Cardiac muscle cell (in vitro differentiated cells and primary cell): Measurements from ENCODE around the gene DUSP14. TPM values are rescaled to one million over a fixed set of nuclear protein-coding genes. Genes with fewer than 3 reads are reported as not detected.

Source experiments
- DNase-seq, 2 donors: peaks; one replicate each; pipeline versions ENCODE4 v3.0.0 to v3.0.0-alpha.2; 2010 to 2017; ENCODE audit warnings: low read depth in 1 of 2, low spot score in 1 of 2
- H3K27ac ChIP-seq: fragments of 200-600 bp; sonication (generic); 2 replicates; pipeline ENCODE4 v1.5.1; 2016
- H3K27me3 ChIP-seq: fragments of 200-600 bp; sonication (generic); 2 replicates; pipeline ENCODE4 v1.6.0; 2016; ENCODE audit warnings: control low read depth
- H3K36me3 ChIP-seq: fragments of 200-600 bp; sonication (generic); 2 replicates; pipeline ENCODE4 v1.5.1; 2016; ENCODE audit warnings: control low read depth
- H3K4me1 ChIP-seq: fragments of 200-600 bp; sonication (generic); 2 replicates; pipeline ENCODE4 v1.8.1; 2017; ENCODE audit warnings: low read depth, mild to moderate bottlenecking, mixed run types
- H3K4me3 ChIP-seq: fragments of 200-600 bp; sonication (generic); 2 replicates; pipeline ENCODE4 v1.5.1; 2016; ENCODE audit warnings: mild to moderate bottlenecking
- H3K9me3 ChIP-seq: fragments of 200-600 bp; sonication (generic); 2 replicates; pipeline ENCODE4 v1.5.1; 2017; ENCODE audit warnings: low read depth, mild to moderate bottlenecking, control low read depth
- polyA plus RNA-seq: library from polyadenylated mRNA; unstranded; fragments of >200 nt; fragmentation: Nextera tagmentation; extraction: Ambion mirVana; gene quantifications from 2 replicates; pipeline ENCODE4 v1.2.1, GENCODE V29; 2016
- total RNA-seq: library from RNA; depleted of rRNA; stranded (reverse); fragments of >200 nt; gene quantifications from 2 replicates; pipeline ENCODE4 v1.2.3, GENCODE V29; 2016
- TF ChIP-seq, protein P1 (sequence below): IDR thresholded peaks from 2 replicates; pipeline ENCODE4 v1.5.1; 2012; ENCODE audit warnings: low read depth, mild to moderate bottlenecking, low read length

Gene DUSP14
- total and polyA plus RNA-seq, 2 experiments from 2014 or later: 23.0 to 29.7 TPM

- DNase-seq: peak in 1 of 2 donors; percentile 6
- H3K9me3 ChIP-seq: no peaks in the 10 kb centered on the region
- peaks cover 18% of the 10 kb centered on the region for H3K4me1 ChIP-seq
- no peaks in the 10 kb centered on the region for H3K27me3 ChIP-seq
- H3K27ac ChIP-seq: no peak overlapping the region
- TF ChIP-seq, protein P1, sequence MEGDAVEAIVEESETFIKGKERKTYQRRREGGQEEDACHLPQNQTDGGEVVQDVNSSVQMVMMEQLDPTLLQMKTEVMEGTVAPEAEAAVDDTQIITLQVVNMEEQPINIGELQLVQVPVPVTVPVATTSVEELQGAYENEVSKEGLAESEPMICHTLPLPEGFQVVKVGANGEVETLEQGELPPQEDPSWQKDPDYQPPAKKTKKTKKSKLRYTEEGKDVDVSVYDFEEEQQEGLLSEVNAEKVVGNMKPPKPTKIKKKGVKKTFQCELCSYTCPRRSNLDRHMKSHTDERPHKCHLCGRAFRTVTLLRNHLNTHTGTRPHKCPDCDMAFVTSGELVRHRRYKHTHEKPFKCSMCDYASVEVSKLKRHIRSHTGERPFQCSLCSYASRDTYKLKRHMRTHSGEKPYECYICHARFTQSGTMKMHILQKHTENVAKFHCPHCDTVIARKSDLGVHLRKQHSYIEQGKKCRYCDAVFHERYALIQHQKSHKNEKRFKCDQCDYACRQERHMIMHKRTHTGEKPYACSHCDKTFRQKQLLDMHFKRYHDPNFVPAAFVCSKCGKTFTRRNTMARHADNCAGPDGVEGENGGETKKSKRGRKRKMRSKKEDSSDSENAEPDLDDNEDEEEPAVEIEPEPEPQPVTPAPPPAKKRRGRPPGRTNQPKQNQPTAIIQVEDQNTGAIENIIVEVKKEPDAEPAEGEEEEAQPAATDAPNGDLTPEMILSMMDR: no peak
- H3K4me3 ChIP-seq: no peak overlapping the region
- H3K36me3 ChIP-seq: peaks cover 20% of the 10 kb centered on the region
Observed at GRCh38 chr17:37551788-37552187, 62.1 kb downstream of the DUSP14 start.

GRCh38 chr17:37553401-37553966, 63.8 kb downstream of the DUSP14 start:
- Histone ChIP-seq H3K36me3 (peaks cover 35% of the 10 kb centered on the region), H3K9me3 (no peaks in the 10 kb centered on the region), H3K27ac (no peak overlapping the region), H3K27me3 (no peaks in the 10 kb centered on the region), H3K4me1 (peaks cover 9% of the 10 kb centered on the region), H3K4me3 (no peak overlapping the region)
- DNase-seq: no peak
- TF ChIP-seq, protein P1: no peak

GRCh38 chr17:37555386-37555785, 65.7 kb downstream of the DUSP14 start:
- Histone ChIP-seq H3K36me3 (peaks cover 49% of the 10 kb centered on the region), H3K4me1 (peaks cover 9% of the 10 kb centered on the region), H3K27me3 (no peaks in the 10 kb centered on the region), H3K9me3 (no peaks in the 10 kb centered on the region), H3K4me3 (no peak overlapping the region), H3K27ac (no peak overlapping the region)
- TF ChIP-seq, protein P1: no peak
- no peak for DNase-seq

- Histone ChIP-seq H3K27ac (no peak overlapping the region), H3K4me1 (no peaks in the 10 kb centered on the region), H3K9me3 (no peaks in the 10 kb centered on the region), H3K27me3 (no peaks in the 10 kb centered on the region), H3K4me3 (no peak overlapping the region), H3K36me3 (peaks cover 52% of the 10 kb centered on the region)
- TF ChIP-seq, protein P1: no peak
- no peak for DNase-seq
Observed at GRCh38 chr17:37557482-37557881, 67.8 kb downstream of the DUSP14 start.

DNA sequence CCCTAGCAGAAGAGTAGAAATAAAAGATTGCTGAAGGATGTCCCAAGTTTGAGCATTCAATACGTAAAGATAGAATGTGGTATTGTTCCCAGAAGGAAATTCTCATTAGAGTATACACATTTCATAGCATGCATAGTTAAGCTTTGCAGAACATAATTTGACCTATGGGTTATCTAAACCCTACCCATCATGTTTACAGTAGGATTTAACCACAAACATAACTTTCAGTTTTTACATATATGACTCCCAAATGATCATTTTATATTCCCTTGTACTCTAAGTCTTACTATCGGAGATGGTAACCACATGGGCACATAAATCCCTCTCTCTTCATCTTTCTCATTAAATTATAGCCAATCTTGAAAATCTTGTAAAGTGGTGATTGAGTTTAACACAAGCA, 68.6 kb downstream of the DUSP14 start:
- Histone ChIP-seq H3K4me3 (no peak overlapping the region), H3K27me3 (no peaks in the 10 kb centered on the region), H3K4me1 (no peaks in the 10 kb centered on the region), H3K36me3 (peaks cover 45% of the 10 kb centered on the region), H3K27ac (no peak overlapping the region), H3K9me3 (no peaks in the 10 kb centered on the region)
- DNase-seq: no peak
- TF ChIP-seq, protein P1: no peak
